HepG2 (cell line): ENCODE data around the gene ACAN. TPM values are rescaled to one million over a fixed set of nuclear protein-coding genes. Genes with fewer than 3 reads are reported as not detected.

Source experiments
- ATAC-seq: fragments of 200-7000 bp; cut with Tn5 transposase; 3 replicates; pipeline ENCODE4 v1.9.1; 2020; ENCODE audit warnings: mild to moderate bottlenecking, moderate library complexity
- BruUV-seq: library from RNA; stranded (reverse); fragments of 400-500 nt; replicated peaks from 2 replicates; lab custom pipeline; 2021; lab: Mats Ljungman, UMichigan
- CTCF ChIA-PET: fragments of 300-600 bp; formaldehyde crosslinking; extraction: SDS; loops from one replicate; lab custom pipeline; 2021; ENCODE audit warnings: low total read pairs, inconsistent platforms, low intra/inter-chr PET ratio; lab: Yijun Ruan, JAX
- POLR2A ChIA-PET: fragments of 350-600 bp; sonication (Branson Sonifier 250); formaldehyde crosslinking; loops from one replicate; lab custom pipeline; 2020; ENCODE audit warnings: antibody characterized with exemption, inconsistent platforms; lab: Yijun Ruan, JAX
- DNase-seq: peaks from one replicate; pipeline ENCODE4 v3.0.0-alpha.2; 2015; ENCODE audit warnings: low spot score
- FAIRE-seq: peaks from 3 replicates; lab custom pipeline; 2011; peaks lifted over from hg19 to GRCh38; lab: Jason Lieb, UNC
- H2AFZ ChIP-seq: one replicate; pipeline ENCODE4 v1.6.1; 2011; ENCODE audit warnings: low read length, inconsistent platforms
- H3K27ac ChIP-seq: fragments of 300-600 bp; 3 replicates; pipeline ENCODE4 v1.8.0; 2011; ENCODE audit warnings: mixed run types, mild to moderate bottlenecking, mixed read lengths, low read length, inconsistent platforms; ENCODE audit not compliant: insufficient read depth; ENCODE audit errors: extremely low read length
- H3K27me3 ChIP-seq, 2 experiments: fragments of 200-600 bp in 1 of 2; 2 replicates in 1 of 2; 3 replicates in 1 of 2; pipeline versions ENCODE4 v1.6.0 to v1.8.0; 2011; ENCODE audit warnings: low read length in 2 of 2, mild to moderate bottlenecking in 2 of 2, moderate library complexity in 2 of 2, inconsistent platforms in 1 of 2; ENCODE audit not compliant: insufficient read depth in 2 of 2, control insufficient read depth in 1 of 2
- H3K36me3 ChIP-seq, 2 experiments: fragments of 200-600 bp in 1 of 2; replicated peaks in 1 of 2; 2 replicates in 1 of 2; 3 replicates in 1 of 2; pipeline versions ENCODE4 v1.5.1 to v1.8.0; 2011; ENCODE audit warnings: low read length in 2 of 2, inconsistent platforms in 1 of 2; ENCODE audit not compliant: insufficient read depth in 2 of 2, control insufficient read depth in 1 of 2
- H3K4me1 ChIP-seq: 2 replicates; pipeline ENCODE4 v1.5.1; 2012; ENCODE audit warnings: low read length, inconsistent platforms; ENCODE audit not compliant: insufficient read depth
- H3K4me2 ChIP-seq: 2 replicates; pipeline ENCODE4 v1.6.0; 2011; ENCODE audit warnings: low read depth, low read length, inconsistent platforms
- H3K4me3 ChIP-seq, 3 experiments: fragments of 200-600 bp in 1 of 3; sonication (generic), shearing (Covaris generic) in 1 of 3; replicated peaks in 1 of 3; 2 replicates each; pipeline ENCODE4 v1.5.1; 2011 to 2016; ENCODE audit warnings: low read length in 3 of 3, inconsistent platforms in 2 of 3, low read depth in 2 of 3, mild to moderate bottlenecking in 2 of 3, control low read depth in 1 of 3, mixed read lengths in 1 of 3; ENCODE audit not compliant: insufficient read depth in 1 of 3
- H3K79me2 ChIP-seq: one replicate; pipeline ENCODE4 v1.6.1; 2011; ENCODE audit warnings: low read length, inconsistent platforms; ENCODE audit not compliant: insufficient read depth
- H3K9ac ChIP-seq: 2 replicates; pipeline ENCODE4 v1.6.0; 2011; ENCODE audit warnings: mild to moderate bottlenecking, low read depth, low read length, inconsistent platforms; ENCODE audit not compliant: insufficient read depth
- H3K9me3 ChIP-seq: 2 replicates; pipeline ENCODE4 v1.5.1; 2012; ENCODE audit warnings: mild to moderate bottlenecking, low read length
- H4K20me1 ChIP-seq: 2 replicates; pipeline ENCODE4 v1.6.0; 2011; ENCODE audit warnings: inconsistent platforms, mild to moderate bottlenecking, low read length, moderate library complexity; ENCODE audit not compliant: insufficient read depth
- CBFB ChIP-seq: sonication (generic); formaldehyde crosslinking; IDR thresholded peaks from 2 replicates; pipeline ENCODE4 v1.4.0; 2020; ENCODE audit warnings: missing genetic modification reagents
- LCORL ChIP-seq, 2 experiments: fragments of 450-650 bp in 1 of 2; sonication (generic) in 1 of 2; formaldehyde crosslinking in 1 of 2; IDR thresholded peaks; 2 replicates each; pipeline versions ENCODE4 v1.5.0 to v1.6.1; 2017 to 2020; ENCODE audit warnings: antibody characterized with exemption in 1 of 2, missing genetic modification reagents in 1 of 2
- MAFF ChIP-seq: IDR thresholded peaks from 2 replicates; pipeline ENCODE4 v1.6.1; 2011; ENCODE audit warnings: low read depth, low read length, improper control_type of control experiment
- MAFK ChIP-seq, 2 experiments: IDR thresholded peaks in 1 of 2; conservative IDR thresholded peaks in 1 of 2; 2 replicates each; pipeline ENCODE4 v1.6.1; 2011; ENCODE audit warnings: improper control_type of control experiment in 2 of 2, low read length in 2 of 2
- NFYC ChIP-seq: IDR thresholded peaks from 2 replicates; pipeline ENCODE4 v1.6.1; 2016; ENCODE audit warnings: missing genetic modification reagents, missing compliant biosample characterization
- SATB2 ChIP-seq: sonication (generic); formaldehyde crosslinking; IDR thresholded peaks from 2 replicates; pipeline ENCODE4 v1.5.0; 2020; ENCODE audit warnings: missing genetic modification reagents
- SKI ChIP-seq: fragments of 450-650 bp; IDR thresholded peaks from one replicate; pipeline ENCODE4 v1.6.1; 2018; ENCODE audit warnings: mild to moderate bottlenecking; ENCODE audit not compliant: partially characterized antibody
- SNAPC2 ChIP-seq: sonication (generic); formaldehyde crosslinking; IDR thresholded peaks from 2 replicates; pipeline ENCODE4 v1.8.1; 2022; ENCODE audit warnings: mild to moderate bottlenecking, missing genetic modification reagents
- TCF7 ChIP-seq: sonication (generic); IDR thresholded peaks from 2 replicates; pipeline ENCODE4 v1.6.1; 2016; ENCODE audit warnings: antibody characterized with exemption, low read depth
- U2AF1 ChIP-seq: fragments of 200-400 bp; formaldehyde crosslinking; optimal IDR thresholded peaks from 2 replicates; pipeline ENCODE3; 2017; ENCODE audit warnings: mild to moderate bottlenecking, low read depth, low read length
- ZEB1 ChIP-seq: IDR thresholded peaks from 2 replicates; pipeline ENCODE4 v1.6.1; 2012; ENCODE audit warnings: mild to moderate bottlenecking, low read depth, inconsistent platforms; ENCODE audit not compliant: insufficient replicate concordance
- ZNF296 ChIP-seq: sonication (generic); formaldehyde crosslinking; conservative IDR thresholded peaks from 2 replicates; pipeline ENCODE4 v1.5.0; 2020; ENCODE audit warnings: mild to moderate bottlenecking, missing genetic modification reagents
- WGBS: methylation state at CpG from one replicate; pipeline ENCODE4 v1.1.6; 2017; ENCODE audit warnings: low lambda C conversion rate; 5-methylcytosine and 5-hydroxymethylcytosine counted together
- in situ Hi-C: cut with HindIII; loops from 2 replicates; pipeline ENCODE4 v1.10.0; 2017; ENCODE audit warnings: low pct_unique_long_range_greater_than_20kb; ENCODE audit not compliant: extremely low pct_ligation_motif_present
- intact Hi-C: fragments of 100-400 bp; cut with micrococcal nuclease; formaldehyde crosslinking; loops from one replicate; pipeline ENCODE4 v1.10.0; 2022; ENCODE audit not compliant: unreplicated experiment
- polyA plus RNA-seq, 8 experiments: library from polyadenylated mRNA; depleted of rRNA in 3 of 8; stranded (reverse) in 7 of 8; unstranded in 1 of 8; fragments of >200 nt; fragmentation: Illumina TruSeq in 4 of 8; extraction: Trizol in 4 of 8; gene quantifications; 2 replicates each; pipeline versions ENCODE4 v1.2.1 to v1.2.3, GENCODE V29; 2011 to 2016; ENCODE audit warnings: low read depth in 4 of 8, missing spikeins in 1 of 8, mixed read lengths in 1 of 8; ENCODE audit not compliant: insufficient read depth in 1 of 8
- total RNA-seq, 5 experiments: library from RNA; depleted of rRNA; stranded (reverse); fragments of >200 nt; fragmentation: Illumina TruSeq; extraction: Trizol; gene quantifications; 2 replicates each; pipeline ENCODE4 v1.2.3, GENCODE V29; 2016; ENCODE audit warnings: low read depth in 1 of 5
- TF ChIP-seq, protein P1 (sequence below): sonication (generic); formaldehyde crosslinking; IDR thresholded peaks from 2 replicates; pipeline ENCODE4 v1.8.0; 2022; ENCODE audit warnings: missing genetic modification reagents, low read depth, mild to moderate bottlenecking, borderline replicate concordance
- TF ChIP-seq, protein P2 (sequence below): sonication (generic); formaldehyde crosslinking; IDR thresholded peaks from 2 replicates; pipeline ENCODE4 v1.4.0; 2020; ENCODE audit warnings: missing genetic modification reagents

Gene ACAN
- total and polyA plus RNA-seq, 2 of the 13 experiments (the other 11 are each of a cell fraction or from before 2014, with no cell fraction given) = not detected

DNA sequence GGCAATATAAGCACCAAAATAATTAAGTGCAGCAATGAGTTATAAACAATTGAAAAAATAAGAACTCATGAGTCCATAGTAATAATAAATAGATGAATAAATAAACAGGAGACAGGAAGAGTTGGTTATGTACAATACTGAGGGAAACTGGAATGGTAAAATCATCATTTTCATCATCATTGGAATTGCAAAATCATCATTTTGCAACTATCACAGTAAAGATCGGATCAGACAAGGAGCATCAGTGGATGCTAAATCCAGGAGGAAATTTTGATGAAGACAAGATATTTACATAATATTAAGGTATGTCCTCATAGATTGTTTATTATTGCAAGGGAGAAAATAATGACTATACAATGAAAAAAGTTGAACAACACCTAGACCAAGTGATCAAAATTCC is 38.8 kb upstream of the ACAN start:
- TF ChIP-seq U2AF1 (no peak), MAFK (conservative IDR thresholded peaks at IDR 0.05 in 1 of 2, IDR thresholded peaks at IDR 0.05 in 1 of 2; ENCODE audit: low read length in 2 of 2) (peak; percentile 64 to 66), MAFF (peak; percentile 76)
- TF ChIP-seq, all 625 proteins: peak for 2
- Histone ChIP-seq H3K79me2 (no peaks in the 10 kb centered on the region), H3K4me2 (no peak overlapping the region), H2AFZ (no peak overlapping the region), H3K4me1 (no peaks in the 10 kb centered on the region), H3K4me3 (no peak overlapping the region), H3K27me3 (peaks cover 0 to 29% of the 10 kb centered on the region in 2 experiments; a peak in 2 of 5 replicates), H4K20me1 (no peaks in the 10 kb centered on the region), H3K9ac (no peak overlapping the region), H3K9me3 (no peaks in the 10 kb centered on the region), H3K36me3 (no peaks in the 10 kb centered on the region), H3K27ac (no peak overlapping the region)
- in situ Hi-C loops = no loop called here
- ChIA-PET POLR2A (no interaction called here), CTCF (no interaction called here)
- 0% methylated on average over 1 of the region's 1 CpG for WGBS
- no peak for DNase-seq
- no peak for ATAC-seq
- no TSS peak for BruUV-seq
- intact Hi-C loops = no loop called here
- FAIRE-seq = no peak

DNA sequence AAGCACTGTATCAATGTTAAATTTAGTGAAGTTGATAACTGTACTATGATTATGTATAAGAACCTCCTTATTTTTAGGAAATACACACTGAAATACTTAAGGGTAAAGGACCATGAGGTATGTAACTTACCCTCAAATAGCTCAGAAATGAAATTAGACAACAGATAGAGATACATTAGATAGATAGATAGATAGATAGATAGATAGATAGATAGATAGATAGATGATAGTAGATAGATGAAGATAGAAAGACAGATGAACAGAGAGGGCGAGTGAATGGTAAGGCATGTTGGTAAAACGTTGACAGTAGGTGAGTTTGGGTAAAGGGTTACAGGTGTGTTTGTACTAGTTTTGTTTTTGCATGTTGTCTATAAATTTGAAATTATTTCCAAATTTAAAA is 38.0 kb upstream of the ACAN start:
- no TSS peak for BruUV-seq
- TF ChIP-seq, protein P1, sequence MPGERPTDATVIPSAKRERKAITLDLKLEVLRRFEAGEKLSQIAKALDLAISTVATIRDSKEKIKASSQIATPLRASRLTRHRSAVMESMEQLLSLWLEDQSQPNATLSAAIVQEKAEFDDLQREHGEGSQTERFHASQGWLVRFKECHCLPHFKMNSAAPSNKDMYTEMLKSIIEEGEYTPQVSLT (CRISPR knock-in tag) = no peak
- TF ChIP-seq TCF7 (no peak), SNAPC2 (CRISPR knock-in tag) (no peak), ZNF296 (CRISPR knock-in tag) (no peak), SKI (no peak), LCORL (IDR thresholded peaks at IDR 0.05) (no peak), LCORL (CRISPR knock-in tag; IDR thresholded peaks at IDR 0.05) (no peak), SATB2 (CRISPR knock-in tag) (no peak), ZEB1 (no peak), NFYC (CRISPR knock-in tag) (no peak), CBFB (CRISPR knock-in tag) (no peak)
- TF ChIP-seq, protein P2, sequence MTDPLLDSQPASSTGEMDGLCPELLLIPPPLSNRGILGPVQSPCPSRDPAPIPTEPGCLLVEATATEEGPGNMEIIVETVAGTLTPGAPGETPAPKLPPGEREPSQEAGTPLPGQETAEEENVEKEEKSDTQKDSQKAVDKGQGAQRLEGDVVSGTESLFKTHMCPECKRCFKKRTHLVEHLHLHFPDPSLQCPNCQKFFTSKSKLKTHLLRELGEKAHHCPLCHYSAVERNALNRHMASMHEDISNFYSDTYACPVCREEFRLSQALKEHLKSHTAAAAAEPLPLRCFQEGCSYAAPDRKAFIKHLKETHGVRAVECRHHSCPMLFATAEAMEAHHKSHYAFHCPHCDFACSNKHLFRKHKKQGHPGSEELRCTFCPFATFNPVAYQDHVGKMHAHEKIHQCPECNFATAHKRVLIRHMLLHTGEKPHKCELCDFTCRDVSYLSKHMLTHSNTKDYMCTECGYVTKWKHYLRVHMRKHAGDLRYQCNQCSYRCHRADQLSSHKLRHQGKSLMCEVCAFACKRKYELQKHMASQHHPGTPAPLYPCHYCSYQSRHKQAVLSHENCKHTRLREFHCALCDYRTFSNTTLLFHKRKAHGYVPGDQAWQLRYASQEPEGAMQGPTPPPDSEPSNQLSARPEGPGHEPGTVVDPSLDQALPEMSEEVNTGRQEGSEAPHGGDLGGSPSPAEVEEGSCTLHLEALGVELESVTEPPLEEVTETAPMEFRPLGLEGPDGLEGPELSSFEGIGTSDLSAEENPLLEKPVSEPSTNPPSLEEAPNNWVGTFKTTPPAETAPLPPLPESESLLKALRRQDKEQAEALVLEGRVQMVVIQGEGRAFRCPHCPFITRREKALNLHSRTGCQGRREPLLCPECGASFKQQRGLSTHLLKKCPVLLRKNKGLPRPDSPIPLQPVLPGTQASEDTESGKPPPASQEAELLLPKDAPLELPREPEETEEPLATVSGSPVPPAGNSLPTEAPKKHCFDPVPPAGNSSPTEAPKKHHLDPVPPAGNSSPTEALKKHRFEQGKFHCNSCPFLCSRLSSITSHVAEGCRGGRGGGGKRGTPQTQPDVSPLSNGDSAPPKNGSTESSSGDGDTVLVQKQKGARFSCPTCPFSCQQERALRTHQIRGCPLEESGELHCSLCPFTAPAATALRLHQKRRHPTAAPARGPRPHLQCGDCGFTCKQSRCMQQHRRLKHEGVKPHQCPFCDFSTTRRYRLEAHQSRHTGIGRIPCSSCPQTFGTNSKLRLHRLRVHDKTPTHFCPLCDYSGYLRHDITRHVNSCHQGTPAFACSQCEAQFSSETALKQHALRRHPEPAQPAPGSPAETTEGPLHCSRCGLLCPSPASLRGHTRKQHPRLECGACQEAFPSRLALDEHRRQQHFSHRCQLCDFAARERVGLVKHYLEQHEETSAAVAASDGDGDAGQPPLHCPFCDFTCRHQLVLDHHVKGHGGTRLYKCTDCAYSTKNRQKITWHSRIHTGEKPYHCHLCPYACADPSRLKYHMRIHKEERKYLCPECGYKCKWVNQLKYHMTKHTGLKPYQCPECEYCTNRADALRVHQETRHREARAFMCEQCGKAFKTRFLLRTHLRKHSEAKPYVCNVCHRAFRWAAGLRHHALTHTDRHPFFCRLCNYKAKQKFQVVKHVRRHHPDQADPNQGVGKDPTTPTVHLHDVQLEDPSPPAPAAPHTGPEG (CRISPR knock-in tag) = no peak

More for the DNA sequence above, 38.0 kb upstream of the ACAN start:
- no peaks in the 10 kb centered on the region for H3K4me1 ChIP-seq
- H2AFZ ChIP-seq = no peak overlapping the region
- H3K4me3 ChIP-seq = no peak overlapping the region
- H3K79me2 ChIP-seq = no peaks in the 10 kb centered on the region
- H3K9ac ChIP-seq = no peak overlapping the region
- peaks cover 0 to 36% of the 10 kb centered on the region in 2 experiments; a peak in 2 of 5 replicates for H3K27me3 ChIP-seq
- peaks cover 3% of the 10 kb centered on the region; the same call in 1 of the 2 replicates for H3K9me3 ChIP-seq
- ATAC-seq (no peak), DNase-seq (no peak), FAIRE-seq (no peak)
- WGBS = 4% methylated on average over 2 of the region's 2 CpGs
- no peak overlapping the region for H3K4me2 ChIP-seq
- ChIA-PET CTCF (no interaction called here), POLR2A (no interaction called here)
- in situ Hi-C loops (no loop called here), intact Hi-C loops (no loop called here)
- H4K20me1 ChIP-seq = no peaks in the 10 kb centered on the region
- H3K27ac ChIP-seq = no peak overlapping the region
- no peaks in the 10 kb centered on the region for H3K36me3 ChIP-seq
